ENCODE results near the gene UBE2V1. TPM values are rescaled to one million over a fixed set of nuclear protein-coding genes. Genes with fewer than 3 reads are reported as not detected.
"Not testable (repeated sequence)": the region's sequence is repeated elsewhere in the genome, so short reads cannot be mapped to it uniquely, and the experiment has no call there.

Gene UBE2V1
- total RNA-seq, 1 donor from 2014 or later = 150 TPM

DNA sequence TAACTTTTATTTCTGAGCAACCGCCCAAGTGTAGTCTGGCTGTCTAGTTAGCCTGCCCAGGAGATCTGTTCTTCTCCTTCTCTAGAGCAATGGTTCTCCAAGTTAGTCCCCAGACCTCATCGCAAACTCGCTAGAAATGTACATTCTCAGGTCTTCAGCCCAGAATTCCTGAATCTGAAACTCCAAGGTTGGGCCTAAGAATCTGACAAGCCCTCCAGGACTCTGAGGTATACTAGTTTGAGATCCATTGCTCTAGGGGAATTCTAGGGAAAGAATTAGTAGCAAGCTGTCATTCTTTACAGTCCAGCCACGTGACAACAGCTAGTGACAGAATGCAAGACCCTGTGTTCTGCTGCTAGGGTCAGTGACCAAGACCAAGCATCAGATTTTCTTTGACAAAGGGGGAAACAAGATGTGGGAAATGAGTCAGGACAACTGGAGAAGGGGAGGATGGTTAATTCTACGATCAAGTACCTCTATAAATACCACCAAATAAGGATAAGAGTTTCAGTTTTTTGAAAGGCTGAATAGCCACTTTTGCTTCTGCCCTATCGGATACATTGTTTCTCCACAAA is 5.8 kb downstream of the UBE2V1 start:
- peak overlapping the region; percentile 51 for H3K27ac Mint-ChIP-seq
- no peaks in the 10 kb centered on the region for H3K9me3 Mint-ChIP-seq (ENCODE audit: low read depth)
- peaks cover 46% of the 10 kb centered on the region for H3K4me1 Mint-ChIP-seq (ENCODE audit: low read depth)
- H3K36me3 Mint-ChIP-seq (ENCODE audit: insufficient read depth) = peaks cover 5% of the 10 kb centered on the region
- DNase-seq (ENCODE audit: low spot score, unreplicated experiment) = no peak
- no peak overlapping the region for H3K4me3 Mint-ChIP-seq (ENCODE audit: low read depth)
- TF ChIP-seq CTCF (IDR thresholded peaks at IDR 0.05; ENCODE audit: unreplicated experiment) = no peak
- H3K27me3 Mint-ChIP-seq = no peaks in the 10 kb centered on the region

GRCh38 chr20:50106669-50107068 is 6.3 kb downstream of the UBE2V1 start:
- not testable (repeated sequence) for H3K27me3 Mint-ChIP-seq; H3K36me3 Mint-ChIP-seq (ENCODE audit: insufficient read depth); H3K27ac Mint-ChIP-seq; H3K4me3 Mint-ChIP-seq (ENCODE audit: low read depth); DNase-seq (ENCODE audit: low spot score, unreplicated experiment); H3K9me3 Mint-ChIP-seq (ENCODE audit: low read depth)
- H3K4me1 Mint-ChIP-seq (ENCODE audit: low read depth) = peaks cover 46% of the 10 kb centered on the region

- peaks cover 28% of the 10 kb centered on the region for H3K4me1 Mint-ChIP-seq (ENCODE audit: low read depth)
- not testable (repeated sequence) for H3K36me3 Mint-ChIP-seq (ENCODE audit: insufficient read depth)
Measured at GRCh38 chr20:50103464-50104107, 9.4 kb downstream of the UBE2V1 start.

GRCh38 chr20:50102551-50102950 is 10.4 kb downstream of the UBE2V1 start:
- not testable (repeated sequence) for DNase-seq (ENCODE audit: low spot score, unreplicated experiment); H3K36me3 Mint-ChIP-seq (ENCODE audit: insufficient read depth); H3K27me3 Mint-ChIP-seq; H3K9me3 Mint-ChIP-seq (ENCODE audit: low read depth); H3K4me3 Mint-ChIP-seq (ENCODE audit: low read depth)
- Mint-ChIP-seq H3K4me1 (ENCODE audit: low read depth) (peaks cover 22% of the 10 kb centered on the region), H3K27ac (peak overlapping the region; percentile 52)

More at GRCh38 chr20:50103464-50104107, 9.4 kb downstream of the UBE2V1 start:
- not testable (repeated sequence) for H3K27me3 Mint-ChIP-seq; H3K9me3 Mint-ChIP-seq (ENCODE audit: low read depth); H3K4me3 Mint-ChIP-seq (ENCODE audit: low read depth); DNase-seq (ENCODE audit: low spot score, unreplicated experiment)
- peak overlapping the region; percentile 80 for H3K27ac Mint-ChIP-seq

DNA sequence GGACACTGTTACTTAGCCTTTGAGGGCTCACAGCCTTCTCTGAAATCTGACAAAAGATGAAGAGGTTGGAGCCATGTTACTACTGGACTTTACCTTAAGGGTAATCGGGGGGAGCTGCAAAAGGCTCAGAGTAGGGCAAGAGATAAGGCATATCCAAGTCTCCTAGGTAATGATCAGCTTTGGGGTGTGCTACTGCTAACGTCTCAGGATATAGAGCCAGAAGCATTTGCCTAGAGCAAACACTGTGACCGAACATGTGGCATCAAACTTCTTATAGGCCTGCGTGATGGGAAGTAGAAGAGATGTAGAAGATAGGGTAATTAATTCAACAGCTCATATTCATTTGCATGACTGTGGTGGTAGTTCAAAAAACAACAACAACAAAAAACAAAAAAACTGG is 11.1 kb downstream of the UBE2V1 start:
- Mint-ChIP-seq H3K27ac (peak overlapping the region; percentile 43), H3K9me3 (ENCODE audit: low read depth) (no peaks in the 10 kb centered on the region), H3K4me1 (ENCODE audit: low read depth) (peaks cover 20% of the 10 kb centered on the region), H3K36me3 (ENCODE audit: insufficient read depth) (peaks cover 3% of the 10 kb centered on the region), H3K27me3 (no peaks in the 10 kb centered on the region), H3K4me3 (ENCODE audit: low read depth) (no peak overlapping the region)
- no peak for TF ChIP-seq CTCF (IDR thresholded peaks at IDR 0.05; ENCODE audit: unreplicated experiment)
- no peak for DNase-seq (ENCODE audit: low spot score, unreplicated experiment)

DNA sequence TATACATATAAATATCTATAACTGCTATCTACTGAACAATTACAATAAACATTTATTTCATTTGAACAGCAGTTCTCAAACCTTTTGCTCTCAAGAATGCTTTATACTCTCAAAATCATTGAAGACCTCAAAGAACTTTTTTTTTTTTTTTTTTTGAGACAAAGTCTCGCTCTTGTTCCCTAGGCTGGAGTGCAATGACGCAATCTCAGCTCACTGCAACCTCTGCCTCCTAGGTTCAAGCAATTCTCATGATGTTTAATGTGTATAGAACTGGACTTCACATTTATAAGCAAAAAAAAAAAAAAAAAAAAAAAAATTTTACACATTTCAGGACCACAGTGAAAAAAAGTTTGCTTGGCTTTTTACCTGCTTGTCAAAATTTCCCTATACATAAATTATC is 11.7 kb downstream of the UBE2V1 start:
- no peak for TF ChIP-seq CTCF (IDR thresholded peaks at IDR 0.05; ENCODE audit: unreplicated experiment)
- Mint-ChIP-seq H3K4me3 (ENCODE audit: low read depth) (no peak overlapping the region), H3K27me3 (no peaks in the 10 kb centered on the region), H3K27ac (peak overlapping the region; percentile 43), H3K9me3 (ENCODE audit: low read depth) (no peaks in the 10 kb centered on the region), H3K36me3 (ENCODE audit: insufficient read depth) (peaks cover 3% of the 10 kb centered on the region), H3K4me1 (ENCODE audit: low read depth) (peaks cover 20% of the 10 kb centered on the region)
- DNase-seq (ENCODE audit: low spot score, unreplicated experiment) = no peak

DNA sequence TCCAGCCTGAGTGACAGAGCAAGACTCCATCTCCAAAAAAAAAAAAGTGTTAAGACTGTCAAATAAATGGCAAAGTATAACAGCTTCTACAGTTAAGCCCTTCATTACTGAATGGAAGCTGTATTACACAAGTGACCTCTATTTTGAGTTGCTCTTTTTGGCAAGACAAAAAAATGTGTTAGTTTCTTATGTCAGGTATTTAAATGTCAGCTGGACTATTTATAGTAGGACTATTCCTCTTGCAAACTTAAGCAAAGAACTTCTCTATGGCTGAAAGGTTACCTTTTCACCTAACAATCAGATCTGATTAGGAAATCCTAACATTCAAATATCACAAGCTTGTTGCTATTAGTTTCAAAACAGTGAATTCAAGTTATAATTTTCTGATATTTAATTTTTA is 12.4 kb downstream of the UBE2V1 start:
- DNase-seq (ENCODE audit: low spot score, unreplicated experiment) = no peak
- peaks cover 20% of the 10 kb centered on the region for H3K4me1 Mint-ChIP-seq (ENCODE audit: low read depth)
- no peaks in the 10 kb centered on the region for H3K27me3 Mint-ChIP-seq
- no peak overlapping the region for H3K27ac Mint-ChIP-seq
- no peaks in the 10 kb centered on the region for H3K9me3 Mint-ChIP-seq (ENCODE audit: low read depth)
- peaks cover 4% of the 10 kb centered on the region for H3K36me3 Mint-ChIP-seq (ENCODE audit: insufficient read depth)
- no peak overlapping the region for H3K4me3 Mint-ChIP-seq (ENCODE audit: low read depth)
- no peak for TF ChIP-seq CTCF (IDR thresholded peaks at IDR 0.05; ENCODE audit: unreplicated experiment)

Measured in progenitor cell of endocrine pancreas (in vitro differentiated cells).